Measurements from ENCODE around the gene HDLBP. TPM values are rescaled to one million over a fixed set of nuclear protein-coding genes. Genes with fewer than 3 reads are reported as not detected.

HDLBP gene
- total RNA-seq, 1 donor from 2014 or later = 216 TPM

- H3K27me3 Mint-ChIP-seq (ENCODE audit: unreplicated experiment) = peaks cover 11% of the 10 kb centered on the region
- no peak for DNase-seq
- peaks cover 17% of the 10 kb centered on the region for H3K9me3 Mint-ChIP-seq (ENCODE audit: unreplicated experiment)
- no peak overlapping the region for H3K4me3 Mint-ChIP-seq (ENCODE audit: unreplicated experiment)
- peaks cover 3% of the 10 kb centered on the region for H3K36me3 Mint-ChIP-seq (ENCODE audit: unreplicated experiment)
- peaks cover 18% of the 10 kb centered on the region for H3K4me1 Mint-ChIP-seq (ENCODE audit: low read depth, unreplicated experiment)
- no peak overlapping the region for H3K27ac Mint-ChIP-seq (ENCODE audit: unreplicated experiment)
- TF ChIP-seq CTCF (IDR thresholded peaks at IDR 0.05; ENCODE audit: partially characterized antibody, unreplicated experiment) = no peak
These were observed 88.5 kb downstream of the HDLBP start for GRCh38 chr2:241226723-241227572.

DNA sequence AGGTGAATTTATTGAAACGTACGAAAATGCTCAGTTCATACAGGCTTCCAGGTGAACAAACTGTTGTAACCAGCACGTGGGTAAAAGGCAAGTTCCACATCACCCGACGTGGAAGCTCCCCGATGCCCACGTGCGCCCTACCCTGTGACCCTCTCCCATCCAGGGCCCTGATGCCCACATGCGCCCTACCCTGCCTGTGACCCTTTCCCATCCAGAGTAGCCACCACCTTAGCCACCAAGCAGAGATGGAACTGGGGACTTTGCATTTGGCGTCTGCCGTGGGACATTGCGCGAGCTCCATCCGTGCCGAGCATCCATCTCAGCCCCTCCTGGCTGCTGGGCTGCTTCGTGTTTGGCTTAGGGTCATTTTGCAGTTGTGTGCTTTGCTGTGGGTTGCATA, 89.5 kb downstream of the HDLBP start:
- Mint-ChIP-seq H3K36me3 (ENCODE audit: unreplicated experiment) (peaks cover 3% of the 10 kb centered on the region), H3K27ac (ENCODE audit: unreplicated experiment) (no peak overlapping the region), H3K4me3 (ENCODE audit: unreplicated experiment) (no peak overlapping the region), H3K4me1 (ENCODE audit: low read depth, unreplicated experiment) (peaks cover 18% of the 10 kb centered on the region), H3K27me3 (ENCODE audit: unreplicated experiment) (peaks cover 6% of the 10 kb centered on the region), H3K9me3 (ENCODE audit: unreplicated experiment) (peaks cover 17% of the 10 kb centered on the region)
- TF ChIP-seq CTCF (IDR thresholded peaks at IDR 0.05; ENCODE audit: partially characterized antibody, unreplicated experiment) = no peak
- DNase-seq = no peak

DNA sequence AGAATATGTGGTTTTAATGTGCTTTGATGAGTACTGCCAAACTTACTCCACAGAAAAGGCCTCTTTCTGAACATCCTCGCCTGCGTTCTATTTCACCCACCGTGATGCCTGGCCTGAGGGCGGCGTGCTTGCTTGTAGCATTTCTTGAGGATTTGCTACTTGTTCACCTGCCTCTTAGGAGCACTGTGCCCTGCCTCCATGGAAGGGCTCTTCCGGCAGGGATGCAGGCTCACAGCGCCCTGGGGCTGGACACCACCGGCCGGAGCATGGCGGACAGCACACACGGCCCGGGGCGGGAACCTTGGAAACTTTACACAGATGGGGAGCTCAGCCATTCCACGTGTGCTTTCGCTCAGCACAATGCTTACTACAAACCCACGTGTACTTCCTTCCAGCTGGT, 89.9 kb downstream of the HDLBP start:
- Mint-ChIP-seq H3K4me1 (ENCODE audit: low read depth, unreplicated experiment) (peaks cover 18% of the 10 kb centered on the region), H3K27me3 (ENCODE audit: unreplicated experiment) (peaks cover 6% of the 10 kb centered on the region), H3K9me3 (ENCODE audit: unreplicated experiment) (peaks cover 17% of the 10 kb centered on the region), H3K27ac (ENCODE audit: unreplicated experiment) (no peak overlapping the region), H3K4me3 (ENCODE audit: unreplicated experiment) (no peak overlapping the region), H3K36me3 (ENCODE audit: unreplicated experiment) (peaks cover 3% of the 10 kb centered on the region)
- no peak for DNase-seq
- no peak for TF ChIP-seq CTCF (IDR thresholded peaks at IDR 0.05; ENCODE audit: partially characterized antibody, unreplicated experiment)

DNA sequence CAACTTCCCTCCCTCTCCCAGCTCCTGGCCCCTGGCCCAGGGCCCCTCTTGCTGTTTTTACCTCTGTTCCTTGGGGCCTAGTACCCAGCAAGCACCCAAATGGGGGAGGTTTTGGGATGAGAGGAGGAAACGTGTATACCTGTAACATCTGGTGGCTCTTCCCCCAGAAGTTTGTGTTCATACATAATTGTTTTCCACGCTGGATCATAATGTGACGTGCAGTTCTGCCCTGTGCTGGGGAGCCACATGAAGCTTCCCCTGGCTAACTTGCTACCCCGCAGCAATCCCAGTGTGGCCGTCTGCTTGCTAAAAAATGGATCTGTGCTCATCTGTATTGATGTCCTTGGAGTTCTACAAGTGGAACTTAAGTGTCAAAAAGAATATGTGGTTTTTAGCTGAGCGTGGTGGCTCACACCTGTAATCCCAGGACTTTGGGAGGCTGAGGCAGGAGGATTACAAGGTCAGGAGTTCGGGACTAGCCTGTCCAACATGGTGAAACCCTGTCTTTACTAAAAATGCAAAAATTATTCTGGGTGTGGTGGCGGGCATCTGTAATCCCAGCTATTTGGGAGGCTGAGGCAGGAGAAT, 90.5 kb downstream of the HDLBP start:
- H3K4me1 Mint-ChIP-seq (ENCODE audit: low read depth, unreplicated experiment) = peaks cover 18% of the 10 kb centered on the region
- H3K36me3 Mint-ChIP-seq (ENCODE audit: unreplicated experiment) = peaks cover 3% of the 10 kb centered on the region
- peak overlapping the region; percentile 75 for H3K27ac Mint-ChIP-seq (ENCODE audit: unreplicated experiment)
- peaks cover 17% of the 10 kb centered on the region for H3K9me3 Mint-ChIP-seq (ENCODE audit: unreplicated experiment)
- peak; percentile 0 for DNase-seq
- no peak for TF ChIP-seq CTCF (IDR thresholded peaks at IDR 0.05; ENCODE audit: partially characterized antibody, unreplicated experiment)
- H3K27me3 Mint-ChIP-seq (ENCODE audit: unreplicated experiment) = peaks cover 6% of the 10 kb centered on the region
- peak overlapping the region; percentile 55 for H3K4me3 Mint-ChIP-seq (ENCODE audit: unreplicated experiment)

All from glutamatergic neuron (in vitro differentiated cells).